Neural cell (in vitro differentiated cells): ENCODE measurements around the gene C12orf54. TPM values are rescaled to one million over a fixed set of nuclear protein-coding genes. Genes with fewer than 3 reads are reported as not detected.

Experiments
- H2AFZ ChIP-seq: fragments of 200-600, 300-800 bp; sonication (generic), shearing (Covaris generic); 2 replicates; pipeline ENCODE4 v1.6.0; 2014; ENCODE audit warnings: low read depth, mild to moderate bottlenecking, antibody characterized with exemption, low read length, moderate library complexity
- H3F3A ChIP-seq: fragments of 200-600 bp; shearing (Covaris generic); 2 replicates; pipeline ENCODE4 v1.6.1; 2016; ENCODE audit warnings: mild to moderate bottlenecking, moderate library complexity, mixed read lengths, antibody characterized with exemption, low read length; ENCODE audit not compliant: insufficient read depth, poor library complexity, severe bottlenecking
- H3K27ac ChIP-seq: fragments of 200-600, 300-800 bp; sonication (generic), shearing (Covaris generic); 2 replicates; pipeline ENCODE4 v1.5.1; 2014; ENCODE audit warnings: mild to moderate bottlenecking, low read length, moderate library complexity
- H3K27me3 ChIP-seq: fragments of 300-800, 200-600 bp; sonication (generic), shearing (Covaris generic); 2 replicates; pipeline ENCODE4 v1.6.0; 2014; ENCODE audit warnings: mild to moderate bottlenecking, low read depth, low read length, moderate library complexity; ENCODE audit not compliant: insufficient read depth
- H3K36me3 ChIP-seq: fragments of 300-800, 200-600 bp; sonication (generic), shearing (Covaris generic); 2 replicates; pipeline ENCODE4 v1.5.1; 2014; ENCODE audit warnings: mild to moderate bottlenecking, antibody characterized with exemption, low read length, moderate library complexity; ENCODE audit not compliant: insufficient read depth
- H3K4me2 ChIP-seq: fragments of 300-800, 200-600 bp; sonication (generic), shearing (Covaris generic); 2 replicates; pipeline ENCODE4 v1.6.0; 2014; ENCODE audit warnings: mild to moderate bottlenecking, low read length
- H3K4me3 ChIP-seq: fragments of 300-800, 200-600 bp; sonication (generic), shearing (Covaris generic); 2 replicates; pipeline ENCODE4 v1.5.1; 2014; ENCODE audit warnings: mild to moderate bottlenecking, low read length, moderate library complexity
- H3K79me2 ChIP-seq: fragments of 200-600 bp; shearing (Covaris generic); replicated peaks from 2 replicates; pipeline ENCODE4 v1.6.0; 2014; ENCODE audit warnings: mild to moderate bottlenecking, low read length, moderate library complexity; ENCODE audit not compliant: insufficient read depth
- H3K9ac ChIP-seq: fragments of 300-800, 200-600 bp; sonication (generic), shearing (Covaris generic); 2 replicates; pipeline ENCODE4 v1.6.1; 2016; ENCODE audit warnings: mild to moderate bottlenecking, low read length, mixed read lengths
- H3K9me2 ChIP-seq: fragments of 200-600 bp; shearing (Covaris generic); 2 replicates; pipeline ENCODE4 v1.6.1; 2016; ENCODE audit warnings: mild to moderate bottlenecking, low read length, mixed read lengths; ENCODE audit not compliant: insufficient read depth
- H3K9me3 ChIP-seq: fragments of 200-600, 300-800 bp; sonication (generic), shearing (Covaris generic); 2 replicates; pipeline ENCODE4 v1.6.1; 2016; ENCODE audit warnings: mild to moderate bottlenecking, mixed run types, low read length, moderate library complexity, mixed read lengths
- H4K20me1 ChIP-seq: fragments of 200-600 bp; shearing (Covaris generic); 2 replicates; pipeline ENCODE4 v1.6.1; 2016; ENCODE audit warnings: mild to moderate bottlenecking, mixed run types; ENCODE audit not compliant: insufficient read depth
- CTCF ChIP-seq: fragments of 450-650 bp; IDR thresholded peaks from 2 replicates; pipeline ENCODE4 v1.5.1; 2014; ENCODE audit warnings: antibody characterized with exemption, mild to moderate bottlenecking, moderate library complexity; ENCODE audit not compliant: poor library complexity, severe bottlenecking
- EP300 ChIP-seq: fragments of 450-650 bp; conservative IDR thresholded peaks from 2 replicates; pipeline ENCODE4 v1.6.1; 2014; ENCODE audit warnings: antibody characterized with exemption, mild to moderate bottlenecking, moderate library complexity; ENCODE audit not compliant: poor library complexity, severe bottlenecking
- EZH2 ChIP-seq: fragments of 200-600, 300-800 bp; shearing (Covaris generic), sonication (generic); IDR thresholded peaks from 2 replicates; pipeline ENCODE4 v1.6.1; 2014; ENCODE audit warnings: antibody characterized with exemption, low read length, borderline replicate concordance, mild to moderate bottlenecking; ENCODE audit not compliant: insufficient read depth, poor library complexity, severe bottlenecking
- MXI1 ChIP-seq: fragments of 450-650 bp; conservative IDR thresholded peaks from 2 replicates; pipeline ENCODE4 v1.6.1; 2014; ENCODE audit warnings: antibody characterized with exemption, mild to moderate bottlenecking; ENCODE audit not compliant: poor library complexity, severe bottlenecking
- POLR2AphosphoS5 ChIP-seq: IDR thresholded peaks from 2 replicates; pipeline ENCODE4 v1.6.1; 2012
- RAD21 ChIP-seq: fragments of 450-650 bp; conservative IDR thresholded peaks from 2 replicates; pipeline ENCODE4 v1.6.1; 2014; ENCODE audit warnings: antibody characterized with exemption, mild to moderate bottlenecking, moderate library complexity
- REST ChIP-seq: IDR thresholded peaks from 2 replicates; pipeline ENCODE4 v1.6.1; 2012; ENCODE audit warnings: borderline replicate concordance
- SMC3 ChIP-seq: fragments of 450-650 bp; conservative IDR thresholded peaks from 2 replicates; pipeline ENCODE4 v1.6.1; 2014; ENCODE audit warnings: antibody characterized with exemption, mild to moderate bottlenecking, moderate library complexity; ENCODE audit not compliant: poor library complexity
- TAF1 ChIP-seq: IDR thresholded peaks from 2 replicates; pipeline ENCODE4 v1.6.1; 2012; ENCODE audit warnings: low read depth
- polyA plus RNA-seq: library from polyadenylated mRNA; depleted of rRNA; stranded (reverse); fragments of >200 nt; gene quantifications from 2 replicates; pipeline ENCODE4 v1.2.3, GENCODE V29; 2014

Gene C12orf54
- polyA plus RNA-seq, 1 donor from 2014 or later: not detected

- no peaks in the 10 kb centered on the region for H3F3A ChIP-seq
- H3K4me2 ChIP-seq: no peak overlapping the region
- H2AFZ ChIP-seq: no peak overlapping the region
- no peak for TF ChIP-seq POLR2AphosphoS5
- no peak for TF ChIP-seq RAD21
- no peak for TF ChIP-seq MXI1
- no peak for TF ChIP-seq CTCF
- no peak for TF ChIP-seq EP300
- TF ChIP-seq EZH2: no peak
- H3K36me3 ChIP-seq: no peaks in the 10 kb centered on the region
- H3K4me3 ChIP-seq: no peak overlapping the region
- no peak overlapping the region for H3K27ac ChIP-seq
- H3K9me2 ChIP-seq: no peaks in the 10 kb centered on the region
- no peaks in the 10 kb centered on the region for H3K9me3 ChIP-seq
- H4K20me1 ChIP-seq: no peaks in the 10 kb centered on the region
- H3K27me3 ChIP-seq: no peaks in the 10 kb centered on the region
- no peak overlapping the region for H3K9ac ChIP-seq
- H3K79me2 ChIP-seq: no peaks in the 10 kb centered on the region
Observed at GRCh38 chr12:48482930-48483329, 632 bp downstream of the C12orf54 start.

GRCh38 chr12:48486261-48486660 lies 4.0 kb downstream of the C12orf54 start:
- no peak overlapping the region for H3K4me2 ChIP-seq
- no peaks in the 10 kb centered on the region for H4K20me1 ChIP-seq
- H3K9me2 ChIP-seq: no peaks in the 10 kb centered on the region
- no peaks in the 10 kb centered on the region for H3K79me2 ChIP-seq
- no peak overlapping the region for H3K4me3 ChIP-seq
- H3F3A ChIP-seq: no peaks in the 10 kb centered on the region
- H3K27ac ChIP-seq: no peak overlapping the region
- no peak overlapping the region for H2AFZ ChIP-seq
- TF ChIP-seq MXI1: no peak
- TF ChIP-seq REST: no peak
- no peak for TF ChIP-seq EP300
- no peak for TF ChIP-seq SMC3
- TF ChIP-seq CTCF: no peak
- TF ChIP-seq POLR2AphosphoS5: no peak
- TF ChIP-seq EZH2: no peak
- no peak for TF ChIP-seq TAF1
- TF ChIP-seq RAD21: no peak
- no peaks in the 10 kb centered on the region for H3K36me3 ChIP-seq
- H3K27me3 ChIP-seq: no peaks in the 10 kb centered on the region
- H3K9ac ChIP-seq: no peak overlapping the region
- H3K9me3 ChIP-seq: no peaks in the 10 kb centered on the region
